Peyer's patch (tissue), 4 donors: ENCODE results near the gene RBM4B. TPM values are rescaled to one million over a fixed set of nuclear protein-coding genes. Genes with fewer than 3 reads are reported as not detected.

ENCODE experiments used
- DNase-seq, 3 donors: peaks; one replicate each; pipeline ENCODE4 v3.0.0-alpha.2; 2017 to 2019
- H3K27ac ChIP-seq, 4 donors: fragments of 200-600 bp; sonication (generic); one replicate each; pipeline ENCODE4 v1.5.1; 2016 to 2019
- H3K27me3 ChIP-seq, 2 donors: fragments of 200-600 bp; sonication (generic); one replicate each; pipeline ENCODE4 v1.5.1; 2019
- H3K36me3 ChIP-seq, 3 donors: fragments of 200-600 bp; sonication (generic); one replicate each; pipeline ENCODE4 v1.5.1; 2016 to 2019
- H3K4me1 ChIP-seq, 4 donors: fragments of 200-600 bp; sonication (generic); one replicate each; pipeline ENCODE4 v1.5.1; 2016 to 2019
- H3K4me3 ChIP-seq, 4 donors: fragments of 200-600 bp; sonication (generic); 1 replicate in 3 of 4; 2 replicates in 1 of 4; pipeline ENCODE4 v1.5.1; 2016 to 2019; ENCODE audit warnings: mild to moderate bottlenecking in 1 of 4
- H3K9me3 ChIP-seq, 4 donors: fragments of 200-600 bp; sonication (generic); one replicate each; pipeline ENCODE4 v1.5.1; 2016 to 2019; ENCODE audit warnings: mild to moderate bottlenecking in 1 of 4
- POLR2A ChIP-seq, 2 donors: fragments of 450-650 bp; IDR thresholded peaks; one replicate each; pipeline ENCODE4 v1.5.1; 2017; ENCODE audit warnings: antibody characterized with exemption in 2 of 2, mild to moderate bottlenecking in 2 of 2, moderate library complexity in 2 of 2
- total RNA-seq, 4 donors: library from RNA; depleted of rRNA; stranded (reverse); fragments of >200 nt; gene quantifications; one replicate each; pipeline ENCODE4 v1.1.0, GENCODE V29; 2016
- TF ChIP-seq, protein P1 (sequence below), 6 experiments: fragments of 450-650 bp in 4 of 6; fragments of 200-600 bp in 2 of 6; sonication (generic) in 1 of 6; IDR thresholded peaks; one replicate each; pipeline ENCODE4 v1.5.1; 2017 to 2019; ENCODE audit warnings: antibody characterized with exemption in 6 of 6, mild to moderate bottlenecking in 3 of 6, moderate library complexity in 1 of 6

RBM4B gene
- total RNA-seq, 4 donors from 2014 or later, result 15.2 to 33.0 (median 21.7) TPM

DNA sequence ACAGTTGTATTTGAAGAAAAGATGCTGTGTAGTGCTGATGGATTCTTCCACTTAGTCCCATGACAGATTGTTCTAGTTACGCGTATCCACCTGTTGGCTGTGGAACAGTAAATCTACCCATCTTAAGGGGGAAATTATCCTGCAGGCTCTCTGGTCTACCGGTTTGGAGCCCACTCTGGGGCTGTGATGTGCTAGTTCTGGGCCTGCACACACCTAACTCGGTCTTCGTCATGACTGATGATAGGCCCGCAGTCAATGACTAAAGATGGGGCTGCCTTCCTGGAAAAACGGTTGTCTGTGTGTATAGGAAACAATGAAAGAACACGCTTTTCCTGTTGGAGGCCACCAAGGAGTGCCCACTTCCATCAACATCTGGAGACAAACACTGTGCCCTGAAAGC, 6.2 kb upstream of the RBM4B start:
- H3K4me3 ChIP-seq, result no peak overlapping the region
- no peak for DNase-seq
- TF ChIP-seq POLR2A (IDR thresholded peaks at IDR 0.05), result no peak
- TF ChIP-seq, protein P1, sequence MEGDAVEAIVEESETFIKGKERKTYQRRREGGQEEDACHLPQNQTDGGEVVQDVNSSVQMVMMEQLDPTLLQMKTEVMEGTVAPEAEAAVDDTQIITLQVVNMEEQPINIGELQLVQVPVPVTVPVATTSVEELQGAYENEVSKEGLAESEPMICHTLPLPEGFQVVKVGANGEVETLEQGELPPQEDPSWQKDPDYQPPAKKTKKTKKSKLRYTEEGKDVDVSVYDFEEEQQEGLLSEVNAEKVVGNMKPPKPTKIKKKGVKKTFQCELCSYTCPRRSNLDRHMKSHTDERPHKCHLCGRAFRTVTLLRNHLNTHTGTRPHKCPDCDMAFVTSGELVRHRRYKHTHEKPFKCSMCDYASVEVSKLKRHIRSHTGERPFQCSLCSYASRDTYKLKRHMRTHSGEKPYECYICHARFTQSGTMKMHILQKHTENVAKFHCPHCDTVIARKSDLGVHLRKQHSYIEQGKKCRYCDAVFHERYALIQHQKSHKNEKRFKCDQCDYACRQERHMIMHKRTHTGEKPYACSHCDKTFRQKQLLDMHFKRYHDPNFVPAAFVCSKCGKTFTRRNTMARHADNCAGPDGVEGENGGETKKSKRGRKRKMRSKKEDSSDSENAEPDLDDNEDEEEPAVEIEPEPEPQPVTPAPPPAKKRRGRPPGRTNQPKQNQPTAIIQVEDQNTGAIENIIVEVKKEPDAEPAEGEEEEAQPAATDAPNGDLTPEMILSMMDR (IDR thresholded peaks at IDR 0.05), result no peak

DNA sequence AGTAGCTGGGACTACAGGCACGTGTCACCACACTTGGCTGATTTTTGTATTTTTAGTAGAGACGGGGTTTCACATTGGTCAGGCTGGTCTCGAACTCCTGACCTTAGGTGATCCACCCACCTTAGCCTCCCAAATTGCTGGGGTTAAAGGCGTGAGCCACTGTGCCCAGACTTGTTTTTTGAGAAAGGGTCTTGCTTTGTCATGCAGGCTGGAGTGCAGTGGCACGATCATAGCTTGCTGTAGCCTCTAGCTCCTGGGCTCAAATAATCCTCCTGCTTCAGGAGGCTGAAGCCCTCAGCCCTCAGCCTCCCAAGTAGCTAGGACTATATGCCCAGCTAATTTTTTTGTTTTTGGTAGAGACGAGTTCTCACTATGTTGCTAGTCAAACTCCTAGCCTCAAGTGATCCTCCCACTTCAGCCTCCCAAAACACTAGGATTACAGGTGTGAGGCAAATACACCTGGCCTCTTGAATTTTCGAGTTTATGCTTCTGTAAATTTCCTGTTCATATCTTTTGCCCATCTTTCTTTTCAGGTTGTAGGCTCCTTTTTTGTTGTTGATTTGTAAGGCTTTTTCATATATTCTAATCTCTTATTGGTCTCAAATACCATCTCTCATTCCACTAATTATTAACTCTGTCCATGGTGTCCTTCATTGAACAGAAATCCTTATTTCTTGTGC, 3.4 kb upstream of the RBM4B start:
- DNase-seq, result no peak
- H3K4me3 ChIP-seq, result no peak overlapping the region
- no peaks in the 10 kb centered on the region for H3K36me3 ChIP-seq
- H3K9me3 ChIP-seq, result no peaks in the 10 kb centered on the region
- H3K4me1 ChIP-seq, result peaks cover 0 to 11% (median 5%) of the 10 kb centered on the region in 4 donors
- H3K27ac ChIP-seq, result no peak overlapping the region
- TF ChIP-seq, protein P1 (IDR thresholded peaks at IDR 0.05), result no peak
- no peak for TF ChIP-seq POLR2A (IDR thresholded peaks at IDR 0.05)
- no peaks in the 10 kb centered on the region for H3K27me3 ChIP-seq

More for the DNA sequence above, 6.2 kb upstream of the RBM4B start:
- Histone ChIP-seq H3K9me3 (no peaks in the 10 kb centered on the region), H3K4me1 (no peaks in the 10 kb centered on the region), H3K27me3 (no peaks in the 10 kb centered on the region), H3K27ac (no peak overlapping the region), H3K36me3 (no peaks in the 10 kb centered on the region)

DNA sequence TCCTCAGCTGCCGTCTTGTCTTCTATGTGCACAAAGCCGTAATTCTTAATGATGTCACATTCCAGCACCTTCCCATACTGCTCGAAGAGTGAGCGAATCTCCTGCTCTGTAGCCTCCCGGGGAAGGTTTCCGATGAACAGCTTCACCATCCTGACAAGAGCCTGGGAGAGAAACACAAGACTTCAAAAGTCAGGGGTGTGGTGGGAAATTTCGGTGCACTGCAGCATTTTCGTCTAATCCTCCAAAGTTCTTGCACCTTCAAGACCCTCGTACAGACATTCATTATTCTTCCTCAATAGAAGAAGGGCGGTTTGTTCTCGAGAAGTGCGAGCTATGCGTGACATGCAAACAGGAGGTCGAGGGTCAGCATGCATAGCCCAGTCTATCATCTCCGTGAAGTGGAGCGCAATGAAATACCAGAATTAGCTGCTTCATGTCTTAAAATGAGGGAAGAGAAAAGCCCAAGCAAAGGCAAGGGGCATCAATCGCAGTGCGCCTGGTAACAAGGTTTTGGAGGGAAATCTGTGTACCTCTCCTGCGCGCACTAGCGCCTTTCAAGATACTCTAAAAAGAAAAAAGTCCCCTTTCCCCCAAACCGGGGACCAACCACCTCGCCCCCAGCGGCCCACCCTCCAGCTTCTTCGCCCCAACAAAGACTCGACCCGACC, 622 bp downstream of the RBM4B start:
- Histone ChIP-seq H3K9me3 (no peaks in the 10 kb centered on the region), H3K27me3 (no peaks in the 10 kb centered on the region), H3K4me3 (peak overlapping the region; percentile 67 to 91 (median 74)), H3K4me1 (peaks cover 0 to 26% (median 9%) of the 10 kb centered on the region in 4 donors), H3K36me3 (no peaks in the 10 kb centered on the region), H3K27ac (peak overlapping the region; percentile 86 to 98 (median 96))
- TF ChIP-seq, protein P1 (IDR thresholded peaks at IDR 0.05), result no peak
- TF ChIP-seq POLR2A (IDR thresholded peaks at IDR 0.05), result no peak
- no peak for DNase-seq

DNA sequence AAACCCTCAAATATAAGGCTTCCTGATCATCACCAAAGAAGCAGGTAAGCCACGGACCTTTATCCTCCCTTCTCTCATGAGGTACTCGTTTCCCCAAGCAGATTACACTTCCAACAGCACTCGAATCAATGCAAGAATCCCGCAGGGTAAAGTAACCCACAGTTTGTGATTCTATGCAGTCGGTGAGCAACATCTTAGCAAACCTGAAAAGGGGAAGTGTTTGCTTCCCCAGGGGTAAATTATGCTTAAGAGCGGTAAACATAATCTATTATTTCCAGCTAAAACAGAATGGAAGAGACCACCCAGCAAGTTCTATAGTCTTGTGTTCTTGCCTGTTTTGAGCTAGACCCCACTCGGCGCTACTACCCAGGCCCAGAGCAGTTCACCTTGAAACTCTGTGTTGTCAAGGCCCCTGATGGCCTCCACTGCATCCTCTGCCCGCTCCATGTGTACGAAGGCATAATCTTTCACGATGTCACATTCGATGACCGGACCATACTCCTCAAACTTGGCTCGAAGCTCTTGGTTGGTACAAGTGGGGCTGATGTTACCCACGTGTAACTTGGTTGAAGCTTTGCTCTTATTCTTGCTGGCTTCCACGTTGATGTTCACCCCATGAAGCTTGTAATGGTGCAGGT, 1.3 kb downstream of the RBM4B start:
- H3K4me1 ChIP-seq, result peaks cover 0 to 26% (median 9%) of the 10 kb centered on the region in 4 donors
- H3K27ac ChIP-seq, result peak overlapping the region in 1 of 4 donors; percentile 96
- no peaks in the 10 kb centered on the region for H3K36me3 ChIP-seq
- TF ChIP-seq, protein P1 (IDR thresholded peaks at IDR 0.05), result no peak
- TF ChIP-seq POLR2A (IDR thresholded peaks at IDR 0.05), result no peak
- H3K4me3 ChIP-seq, result peak overlapping the region in 3 of 4 donors; percentile 67 to 74 (median 74)
- H3K27me3 ChIP-seq, result no peaks in the 10 kb centered on the region
- no peaks in the 10 kb centered on the region for H3K9me3 ChIP-seq
- DNase-seq, result peak in 1 of 3 donors; percentile 10

DNA sequence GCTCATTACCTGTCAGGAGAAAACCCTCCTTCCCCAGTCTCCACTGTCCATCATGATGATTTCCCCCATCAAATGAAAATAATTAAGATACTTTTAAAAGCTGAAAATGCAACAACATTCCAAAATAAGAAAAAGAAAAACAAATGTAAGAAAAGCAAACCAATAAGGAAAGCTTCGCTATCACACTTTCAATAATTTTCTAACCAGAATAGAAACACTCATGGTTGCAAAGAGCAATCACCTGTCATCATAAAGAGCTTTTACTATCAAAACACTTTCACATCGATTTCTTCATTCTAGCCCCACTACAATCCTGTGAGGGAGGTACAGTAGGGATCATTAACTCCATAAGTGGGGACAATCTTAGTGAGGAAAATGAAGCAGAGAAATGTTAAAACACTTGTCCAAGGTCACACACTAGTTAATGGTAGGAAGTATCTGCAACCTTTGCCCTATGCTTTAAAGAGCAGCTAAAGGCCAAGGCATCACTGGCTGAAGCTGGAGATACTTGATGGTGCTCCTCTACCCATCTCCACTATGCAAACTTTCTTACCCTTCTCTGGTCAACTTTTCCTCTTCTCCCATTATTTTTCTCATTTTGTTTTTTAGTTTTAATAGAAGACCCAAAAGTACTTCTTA, 2.6 kb downstream of the RBM4B start:
- H3K27me3 ChIP-seq, result no peaks in the 10 kb centered on the region
- no peaks in the 10 kb centered on the region for H3K36me3 ChIP-seq
- H3K9me3 ChIP-seq, result no peaks in the 10 kb centered on the region
- H3K4me3 ChIP-seq, result no peak overlapping the region
- peaks cover 0 to 26% (median 9%) of the 10 kb centered on the region in 4 donors for H3K4me1 ChIP-seq
- no peak for TF ChIP-seq POLR2A (IDR thresholded peaks at IDR 0.05)
- TF ChIP-seq, protein P1 (IDR thresholded peaks at IDR 0.05), result no peak
- no peak for DNase-seq
- no peak overlapping the region for H3K27ac ChIP-seq
